HepG2 (cell line): ENCODE results near the gene GPR137. TPM values are rescaled to one million over a fixed set of nuclear protein-coding genes. Genes with fewer than 3 reads are reported as not detected.
A peak's percentile ranks its signal among the peaks of the same experiment; 100 is the strongest.

ENCODE experiments used
- ATAC-seq: fragments of 200-7000 bp; cut with Tn5 transposase; 3 replicates; pipeline ENCODE4 v1.9.1; 2020; ENCODE audit warnings: mild to moderate bottlenecking, moderate library complexity
- BruUV-seq: library from RNA; stranded (reverse); fragments of 400-500 nt; replicated peaks from 2 replicates; lab custom pipeline; 2021; lab: Mats Ljungman, UMichigan
- CTCF ChIA-PET: fragments of 300-600 bp; formaldehyde crosslinking; extraction: SDS; loops from one replicate; lab custom pipeline; 2021; ENCODE audit warnings: low total read pairs, inconsistent platforms, low intra/inter-chr PET ratio; lab: Yijun Ruan, JAX
- POLR2A ChIA-PET: fragments of 350-600 bp; sonication (Branson Sonifier 250); formaldehyde crosslinking; loops from one replicate; lab custom pipeline; 2020; ENCODE audit warnings: antibody characterized with exemption, inconsistent platforms; lab: Yijun Ruan, JAX
- DNase-seq: peaks from one replicate; pipeline ENCODE4 v3.0.0-alpha.2; 2015; ENCODE audit warnings: low spot score
- FAIRE-seq: peaks from 3 replicates; lab custom pipeline; 2011; peaks lifted over from hg19 to GRCh38; lab: Jason Lieb, UNC
- H2AFZ ChIP-seq: one replicate; pipeline ENCODE4 v1.6.1; 2011; ENCODE audit warnings: low read length, inconsistent platforms
- H3K27ac ChIP-seq: fragments of 300-600 bp; 3 replicates; pipeline ENCODE4 v1.8.0; 2011; ENCODE audit warnings: mixed run types, mild to moderate bottlenecking, mixed read lengths, low read length, inconsistent platforms; ENCODE audit not compliant: insufficient read depth; ENCODE audit errors: extremely low read length
- H3K27me3 ChIP-seq, 2 experiments: fragments of 200-600 bp in 1 of 2; 2 replicates in 1 of 2; 3 replicates in 1 of 2; pipeline versions ENCODE4 v1.6.0 to v1.8.0; 2011; ENCODE audit warnings: low read length in 2 of 2, mild to moderate bottlenecking in 2 of 2, moderate library complexity in 2 of 2, inconsistent platforms in 1 of 2; ENCODE audit not compliant: insufficient read depth in 2 of 2, control insufficient read depth in 1 of 2
- H3K36me3 ChIP-seq, 2 experiments: fragments of 200-600 bp in 1 of 2; replicated peaks in 1 of 2; 2 replicates in 1 of 2; 3 replicates in 1 of 2; pipeline versions ENCODE4 v1.5.1 to v1.8.0; 2011; ENCODE audit warnings: low read length in 2 of 2, inconsistent platforms in 1 of 2; ENCODE audit not compliant: insufficient read depth in 2 of 2, control insufficient read depth in 1 of 2
- H3K4me1 ChIP-seq: 2 replicates; pipeline ENCODE4 v1.5.1; 2012; ENCODE audit warnings: low read length, inconsistent platforms; ENCODE audit not compliant: insufficient read depth
- H3K4me2 ChIP-seq: 2 replicates; pipeline ENCODE4 v1.6.0; 2011; ENCODE audit warnings: low read depth, low read length, inconsistent platforms
- H3K4me3 ChIP-seq, 3 experiments: fragments of 200-600 bp in 1 of 3; sonication (generic), shearing (Covaris generic) in 1 of 3; replicated peaks in 1 of 3; 2 replicates each; pipeline ENCODE4 v1.5.1; 2011 to 2016; ENCODE audit warnings: low read length in 3 of 3, inconsistent platforms in 2 of 3, low read depth in 2 of 3, mild to moderate bottlenecking in 2 of 3, control low read depth in 1 of 3, mixed read lengths in 1 of 3; ENCODE audit not compliant: insufficient read depth in 1 of 3
- H3K79me2 ChIP-seq: one replicate; pipeline ENCODE4 v1.6.1; 2011; ENCODE audit warnings: low read length, inconsistent platforms; ENCODE audit not compliant: insufficient read depth
- H3K9ac ChIP-seq: 2 replicates; pipeline ENCODE4 v1.6.0; 2011; ENCODE audit warnings: mild to moderate bottlenecking, low read depth, low read length, inconsistent platforms; ENCODE audit not compliant: insufficient read depth
- H3K9me3 ChIP-seq: 2 replicates; pipeline ENCODE4 v1.5.1; 2012; ENCODE audit warnings: mild to moderate bottlenecking, low read length
- H4K20me1 ChIP-seq: 2 replicates; pipeline ENCODE4 v1.6.0; 2011; ENCODE audit warnings: inconsistent platforms, mild to moderate bottlenecking, low read length, moderate library complexity; ENCODE audit not compliant: insufficient read depth
- AGO2 ChIP-seq: fragments of 200-400 bp; formaldehyde crosslinking; optimal IDR thresholded peaks from 2 replicates; pipeline ENCODE3; 2017; ENCODE audit warnings: mild to moderate bottlenecking, low read depth, low read length, moderate library complexity
- CREB1 ChIP-seq, 2 experiments: fragments of 450-650 bp in 1 of 2; IDR thresholded peaks; 2 replicates each; pipeline ENCODE4 v1.6.1; 2016 to 2017; ENCODE audit warnings: control low read depth in 1 of 2, mild to moderate bottlenecking in 1 of 2, missing compliant biosample characterization in 1 of 2, missing genetic modification characterization in 1 of 2
- CREM ChIP-seq, 2 experiments: sonication (generic) in 1 of 2; formaldehyde crosslinking in 1 of 2; IDR thresholded peaks; 2 replicates each; pipeline versions ENCODE4 v1.4.0 to v1.6.1; 2016 to 2020; ENCODE audit warnings: antibody characterized with exemption in 1 of 2, mild to moderate bottlenecking in 1 of 2, missing genetic modification reagents in 1 of 2
- ISX ChIP-seq: sonication (generic); formaldehyde crosslinking; conservative IDR thresholded peaks from 2 replicates; pipeline ENCODE4 v1.5.0; 2020; ENCODE audit warnings: missing genetic modification reagents
- KDM2A ChIP-seq: sonication (generic); formaldehyde crosslinking; IDR thresholded peaks from 2 replicates; pipeline ENCODE4 v1.4.0; 2020; ENCODE audit warnings: low read depth, missing genetic modification reagents, borderline replicate concordance
- MYC ChIP-seq: sonication (generic); formaldehyde crosslinking; IDR thresholded peaks from 2 replicates; pipeline ENCODE4 v1.9.0; 2021; ENCODE audit warnings: missing genetic modification reagents, borderline replicate concordance
- PHB2 ChIP-seq: fragments of 450-650 bp; IDR thresholded peaks from 2 replicates; pipeline ENCODE4 v1.6.1; 2018; ENCODE audit not compliant: partially characterized antibody
- ZNF30 ChIP-seq: sonication (generic); formaldehyde crosslinking; IDR thresholded peaks from 2 replicates; pipeline ENCODE4 v1.5.0; 2020; ENCODE audit warnings: mild to moderate bottlenecking, missing genetic modification reagents
- ZNF33A ChIP-seq: sonication (generic); formaldehyde crosslinking; IDR thresholded peaks from 2 replicates; pipeline ENCODE4 v1.5.1; 2020; ENCODE audit warnings: missing genetic modification reagents, mild to moderate bottlenecking, moderate library complexity, borderline replicate concordance
- ZNF83 ChIP-seq: sonication (generic); formaldehyde crosslinking; IDR thresholded peaks from 2 replicates; pipeline ENCODE4 v1.4.0; 2020; ENCODE audit warnings: missing genetic modification reagents, mild to moderate bottlenecking, borderline replicate concordance
- WGBS: methylation state at CpG from one replicate; pipeline ENCODE4 v1.1.6; 2017; ENCODE audit warnings: low lambda C conversion rate; 5-methylcytosine and 5-hydroxymethylcytosine counted together
- in situ Hi-C: cut with HindIII; loops from 2 replicates; pipeline ENCODE4 v1.10.0; 2017; ENCODE audit warnings: low pct_unique_long_range_greater_than_20kb; ENCODE audit not compliant: extremely low pct_ligation_motif_present
- intact Hi-C: fragments of 100-400 bp; cut with micrococcal nuclease; formaldehyde crosslinking; loops from one replicate; pipeline ENCODE4 v1.10.0; 2022; ENCODE audit not compliant: unreplicated experiment
- polyA plus RNA-seq, 8 experiments: library from polyadenylated mRNA; depleted of rRNA in 3 of 8; stranded (reverse) in 7 of 8; unstranded in 1 of 8; fragments of >200 nt; fragmentation: Illumina TruSeq in 4 of 8; extraction: Trizol in 4 of 8; gene quantifications; 2 replicates each; pipeline versions ENCODE4 v1.2.1 to v1.2.3, GENCODE V29; 2011 to 2016; ENCODE audit warnings: low read depth in 4 of 8, missing spikeins in 1 of 8, mixed read lengths in 1 of 8; ENCODE audit not compliant: insufficient read depth in 1 of 8
- total RNA-seq, 5 experiments: library from RNA; depleted of rRNA; stranded (reverse); fragments of >200 nt; fragmentation: Illumina TruSeq; extraction: Trizol; gene quantifications; 2 replicates each; pipeline ENCODE4 v1.2.3, GENCODE V29; 2016; ENCODE audit warnings: low read depth in 1 of 5
- TF ChIP-seq, protein P1 (sequence below): sonication (generic); formaldehyde crosslinking; IDR thresholded peaks from 2 replicates; pipeline ENCODE4 v1.8.1; 2023; ENCODE audit warnings: mild to moderate bottlenecking, missing genetic modification reagents, borderline replicate concordance
- TF ChIP-seq, protein P2 (sequence below): IDR thresholded peaks from 2 replicates; pipeline ENCODE4 v1.6.1; 2016; ENCODE audit warnings: mild to moderate bottlenecking
- TF ChIP-seq, protein P3 (sequence below): sonication (generic); formaldehyde crosslinking; conservative IDR thresholded peaks from 2 replicates; pipeline ENCODE4 v1.8.1; 2023; ENCODE audit warnings: missing genetic modification reagents
- TF ChIP-seq, protein P4 (sequence below): sonication (generic); formaldehyde crosslinking; IDR thresholded peaks from 2 replicates; pipeline ENCODE4 v1.4.0; 2020; ENCODE audit warnings: mild to moderate bottlenecking, missing genetic modification reagents
- TF ChIP-seq, protein P5 (sequence below): sonication (generic); formaldehyde crosslinking; IDR thresholded peaks from 2 replicates; pipeline ENCODE4 v1.5.1; 2020; ENCODE audit warnings: mild to moderate bottlenecking, missing genetic modification reagents

The GPR137 gene
- total and polyA plus RNA-seq, 2 of the 13 experiments (the other 11 are each of a cell fraction or from before 2014, with no cell fraction given): 8.5 to 13.2 TPM

DNA sequence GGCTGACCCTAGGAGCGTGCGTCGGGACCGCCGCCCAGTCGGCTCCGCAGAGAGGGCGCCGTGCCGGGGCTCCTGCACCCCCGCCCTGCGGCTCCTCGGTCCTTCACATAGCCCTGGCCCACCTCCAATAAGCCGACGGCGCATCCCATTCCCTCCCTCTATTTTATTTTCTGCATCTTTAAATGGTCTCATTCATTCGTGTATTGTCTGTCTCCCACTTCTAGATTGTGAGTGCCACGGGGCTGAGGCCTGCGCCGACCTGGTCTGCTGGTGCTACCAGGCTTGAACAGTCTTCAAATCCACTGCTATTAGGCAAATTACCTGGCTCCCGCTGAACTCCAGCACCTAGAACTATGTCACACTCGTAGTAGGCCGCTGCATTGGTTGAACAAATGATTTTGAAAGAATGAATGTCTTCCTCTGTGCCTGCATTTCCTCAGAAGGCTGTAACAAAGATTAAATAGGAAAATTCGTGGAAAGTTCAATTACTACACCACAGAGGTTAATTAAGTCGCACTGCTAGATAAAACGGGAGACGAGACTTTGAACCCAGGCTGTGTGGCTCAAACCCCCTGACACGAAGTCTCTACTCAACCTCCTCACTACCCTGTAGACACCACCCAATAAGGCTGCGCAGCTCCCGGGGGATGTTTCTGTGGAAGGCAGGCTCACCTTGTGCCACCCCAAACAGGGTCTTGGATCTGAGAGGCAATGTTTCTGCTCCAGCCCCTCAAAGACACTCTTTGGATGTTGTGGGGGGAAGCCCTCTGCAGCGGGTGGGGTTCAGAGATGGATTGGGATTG, 37.7 kb upstream of the GPR137 start:
- peak overlapping the region; percentile 83 for H3K27ac ChIP-seq
- no TSS peak for BruUV-seq
- TF ChIP-seq MYC (CRISPR knock-in tag) (0 out of 2 replicates have a peak, but pooled peaks have one; percentile 19), CREM (IDR thresholded peaks at IDR 0.05) (no peak), CREM (CRISPR knock-in tag; IDR thresholded peaks at IDR 0.05) (no peak), ZNF83 (no peak), ISX (no peak), CREB1 (IDR thresholded peaks at IDR 0.05) (no peak), CREB1 (CRISPR knock-in tag; IDR thresholded peaks at IDR 0.05) (no peak), PHB2 (no peak), KDM2A (no peak; the same call in 1 of the 2 replicates), ZNF33A (CRISPR knock-in tag) (no peak), AGO2 (peak; percentile 16), ZNF30 (CRISPR knock-in tag) (0 out of 2 replicates have a peak, but pooled peaks have one; percentile 11)
- TF ChIP-seq, protein P1, sequence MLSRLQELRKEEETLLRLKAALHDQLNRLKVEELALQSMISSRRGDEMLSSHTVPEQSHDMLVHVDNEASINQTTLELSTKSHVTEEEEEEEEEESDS (CRISPR knock-in tag): no peak
- TF ChIP-seq, protein P2, sequence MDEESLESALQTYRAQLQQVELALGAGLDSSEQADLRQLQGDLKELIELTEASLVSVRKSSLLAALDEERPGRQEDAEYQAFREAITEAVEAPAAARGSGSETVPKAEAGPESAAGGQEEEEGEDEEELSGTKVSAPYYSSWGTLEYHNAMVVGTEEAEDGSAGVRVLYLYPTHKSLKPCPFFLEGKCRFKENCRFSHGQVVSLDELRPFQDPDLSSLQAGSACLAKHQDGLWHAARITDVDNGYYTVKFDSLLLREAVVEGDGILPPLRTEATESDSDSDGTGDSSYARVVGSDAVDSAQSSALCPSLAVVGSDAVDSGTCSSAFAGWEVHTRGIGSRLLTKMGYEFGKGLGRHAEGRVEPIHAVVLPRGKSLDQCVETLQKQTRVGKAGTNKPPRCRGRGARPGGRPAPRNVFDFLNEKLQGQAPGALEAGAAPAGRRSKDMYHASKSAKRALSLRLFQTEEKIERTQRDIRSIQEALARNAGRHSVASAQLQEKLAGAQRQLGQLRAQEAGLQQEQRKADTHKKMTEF (CRISPR knock-in tag): peak; percentile 9; the same call in 1 of the 2 replicates
- TF ChIP-seq, protein P3, sequence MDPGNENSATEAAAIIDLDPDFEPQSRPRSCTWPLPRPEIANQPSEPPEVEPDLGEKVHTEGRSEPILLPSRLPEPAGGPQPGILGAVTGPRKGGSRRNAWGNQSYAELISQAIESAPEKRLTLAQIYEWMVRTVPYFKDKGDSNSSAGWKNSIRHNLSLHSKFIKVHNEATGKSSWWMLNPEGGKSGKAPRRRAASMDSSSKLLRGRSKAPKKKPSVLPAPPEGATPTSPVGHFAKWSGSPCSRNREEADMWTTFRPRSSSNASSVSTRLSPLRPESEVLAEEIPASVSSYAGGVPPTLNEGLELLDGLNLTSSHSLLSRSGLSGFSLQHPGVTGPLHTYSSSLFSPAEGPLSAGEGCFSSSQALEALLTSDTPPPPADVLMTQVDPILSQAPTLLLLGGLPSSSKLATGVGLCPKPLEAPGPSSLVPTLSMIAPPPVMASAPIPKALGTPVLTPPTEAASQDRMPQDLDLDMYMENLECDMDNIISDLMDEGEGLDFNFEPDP (CRISPR knock-in tag): 0 out of 2 replicates have a peak, but pooled peaks have one; percentile 38
- TF ChIP-seq, protein P4, sequence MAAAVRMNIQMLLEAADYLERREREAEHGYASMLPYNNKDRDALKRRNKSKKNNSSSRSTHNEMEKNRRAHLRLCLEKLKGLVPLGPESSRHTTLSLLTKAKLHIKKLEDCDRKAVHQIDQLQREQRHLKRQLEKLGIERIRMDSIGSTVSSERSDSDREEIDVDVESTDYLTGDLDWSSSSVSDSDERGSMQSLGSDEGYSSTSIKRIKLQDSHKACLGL (CRISPR knock-in tag): 0 out of 2 replicates have a peak, but pooled peaks have one; percentile 11
- TF ChIP-seq, protein P5, sequence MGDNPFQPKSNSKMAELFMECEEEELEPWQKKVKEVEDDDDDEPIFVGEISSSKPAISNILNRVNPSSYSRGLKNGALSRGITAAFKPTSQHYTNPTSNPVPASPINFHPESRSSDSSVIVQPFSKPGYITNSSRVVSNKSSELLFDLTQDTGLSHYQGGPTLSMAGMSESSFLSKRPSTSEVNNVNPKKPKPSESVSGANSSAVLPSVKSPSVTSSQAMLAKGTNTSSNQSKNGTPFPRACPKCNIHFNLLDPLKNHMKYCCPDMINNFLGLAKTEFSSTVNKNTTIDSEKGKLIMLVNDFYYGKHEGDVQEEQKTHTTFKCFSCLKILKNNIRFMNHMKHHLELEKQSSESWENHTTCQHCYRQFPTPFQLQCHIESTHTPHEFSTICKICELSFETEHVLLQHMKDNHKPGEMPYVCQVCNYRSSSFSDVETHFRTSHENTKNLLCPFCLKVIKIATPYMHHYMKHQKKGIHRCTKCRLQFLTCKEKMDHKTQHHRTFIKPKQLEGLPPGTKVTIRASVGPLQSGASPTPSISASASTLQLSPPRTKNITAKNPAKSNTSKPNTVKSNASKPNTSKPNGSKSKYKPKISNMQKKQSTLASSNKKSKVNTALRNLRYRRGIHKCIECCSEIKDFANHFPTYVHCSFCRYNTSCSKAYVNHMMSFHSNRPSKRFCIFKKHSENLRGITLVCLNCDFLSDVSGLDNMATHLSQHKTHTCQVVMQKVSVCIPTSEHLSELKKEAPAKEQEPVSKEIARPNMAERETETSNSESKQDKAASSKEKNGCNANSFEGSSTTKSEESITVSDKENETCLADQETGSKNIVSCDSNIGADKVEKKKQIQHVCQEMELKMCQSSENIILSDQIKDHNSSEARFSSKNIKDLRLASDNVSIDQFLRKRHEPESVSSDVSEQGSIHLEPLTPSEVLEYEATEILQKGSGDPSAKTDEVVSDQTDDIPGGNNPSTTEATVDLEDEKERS (CRISPR knock-in tag): no peak; the same call in 1 of the 2 replicates

More for the DNA sequence above, 37.7 kb upstream of the GPR137 start:
- POLR2A ChIA-PET: interaction anchor here (1.9 to 8.3 kb wide), 3 partner anchors 10 to 63 kb away, joined by 7 to 113 read pairs (median 31); no protein-coding TSS in a partner anchor
- WGBS: 17% methylated on average over 21 of the region's 31 CpGs
- Histone ChIP-seq H3K36me3 (peaks cover 0 to 11% of the 10 kb centered on the region in 2 experiments; a peak in 2 of 5 replicates), H3K27me3 (no peaks in the 10 kb centered on the region; a peak in 1 of 5 replicates), H3K9ac (peak overlapping the region; percentile 81), H3K79me2 (peaks cover 26% of the 10 kb centered on the region), H3K9me3 (no peaks in the 10 kb centered on the region), H3K4me1 (peaks cover 70% of the 10 kb centered on the region), H2AFZ (no peak overlapping the region), H3K4me3 (peak overlapping the region; percentile 67 to 89 (median 84)), H4K20me1 (no peaks in the 10 kb centered on the region), H3K4me2 (peak overlapping the region; percentile 100)
- intact Hi-C loops: loop anchor here (5.0 kb wide), 1 partner anchor 54 kb away; the partner anchor contains the start of gene CATSPERZ
- in situ Hi-C loops: no loop called here
- ATAC-seq (peak; percentile 7), FAIRE-seq (no peak), DNase-seq (no peak)
- CTCF ChIA-PET: no interaction called here
